Measurements from ENCODE around the gene FGB.

Gene FGB

GRCh38 chr4:154578919-154579318 is 16.1 kb downstream of the FGB start:
- Histone ChIP-seq H3K9me3 (ENCODE audit: severe bottlenecking) (no peaks in the 10 kb centered on the region), H3K36me3 (no peaks in the 10 kb centered on the region), H3K4me3 (ENCODE audit: low read depth, low read length) (no peak overlapping the region), H3K27ac (no peak overlapping the region), H3K27me3 (ENCODE audit: insufficient read depth, low read depth, severe bottlenecking) (no peaks in the 10 kb centered on the region)
- no peak for DNase-seq
- TF ChIP-seq CTCF (IDR thresholded peaks at IDR 0.05; ENCODE audit: low read depth, low read length): no peak

- H3K9me3 ChIP-seq (ENCODE audit: severe bottlenecking): no peaks in the 10 kb centered on the region
- DNase-seq: no peak
- no peak overlapping the region for H3K27ac ChIP-seq
- no peaks in the 10 kb centered on the region for H3K27me3 ChIP-seq (ENCODE audit: insufficient read depth, low read depth, severe bottlenecking)
- H3K4me3 ChIP-seq (ENCODE audit: low read depth, low read length): no peak overlapping the region
- no peak for TF ChIP-seq CTCF (IDR thresholded peaks at IDR 0.05; ENCODE audit: low read depth, low read length)
- H3K36me3 ChIP-seq: no peaks in the 10 kb centered on the region
Observed at GRCh38 chr4:154579927-154580326, 17.1 kb downstream of the FGB start.

GRCh38 chr4:154582723-154583122 is 19.9 kb downstream of the FGB start:
- TF ChIP-seq CTCF (IDR thresholded peaks at IDR 0.05; ENCODE audit: low read depth, low read length): no peak

GRCh38 chr4:154583230-154583629 is 20.4 kb downstream of the FGB start:
- H3K27ac ChIP-seq: no peak overlapping the region
- TF ChIP-seq CTCF (IDR thresholded peaks at IDR 0.05; ENCODE audit: low read depth, low read length): no peak
- H3K4me3 ChIP-seq (ENCODE audit: low read depth, low read length): no peak overlapping the region
- DNase-seq: no peak
- no peaks in the 10 kb centered on the region for H3K36me3 ChIP-seq
- H3K27me3 ChIP-seq (ENCODE audit: insufficient read depth, low read depth, severe bottlenecking): no peaks in the 10 kb centered on the region
- H3K9me3 ChIP-seq (ENCODE audit: severe bottlenecking): no peaks in the 10 kb centered on the region

More at GRCh38 chr4:154582723-154583122, 19.9 kb downstream of the FGB start:
- DNase-seq: no peak
- no peaks in the 10 kb centered on the region for H3K9me3 ChIP-seq (ENCODE audit: severe bottlenecking)
- H3K4me3 ChIP-seq (ENCODE audit: low read depth, low read length): no peak overlapping the region
- H3K27me3 ChIP-seq (ENCODE audit: insufficient read depth, low read depth, severe bottlenecking): no peaks in the 10 kb centered on the region
- H3K36me3 ChIP-seq: no peaks in the 10 kb centered on the region
- H3K27ac ChIP-seq: no peak overlapping the region

- Histone ChIP-seq H3K9me3 (ENCODE audit: severe bottlenecking) (no peaks in the 10 kb centered on the region), H3K27me3 (ENCODE audit: insufficient read depth, low read depth, severe bottlenecking) (no peaks in the 10 kb centered on the region), H3K27ac (no peak overlapping the region), H3K4me3 (ENCODE audit: low read depth, low read length) (no peak overlapping the region), H3K36me3 (no peaks in the 10 kb centered on the region)
- DNase-seq: no peak
- no peak for TF ChIP-seq CTCF (IDR thresholded peaks at IDR 0.05; ENCODE audit: low read depth, low read length)
Observed at GRCh38 chr4:154583677-154584076, 20.9 kb downstream of the FGB start.

- H3K27me3 ChIP-seq (ENCODE audit: insufficient read depth, low read depth, severe bottlenecking): no peaks in the 10 kb centered on the region
- H3K4me3 ChIP-seq (ENCODE audit: low read depth, low read length): no peak overlapping the region
- no peak for TF ChIP-seq CTCF (IDR thresholded peaks at IDR 0.05; ENCODE audit: low read depth, low read length)
- no peak overlapping the region for H3K27ac ChIP-seq
- H3K9me3 ChIP-seq (ENCODE audit: severe bottlenecking): no peaks in the 10 kb centered on the region
- DNase-seq: no peak
- H3K36me3 ChIP-seq: no peaks in the 10 kb centered on the region
Observed at GRCh38 chr4:154584259-154584658, 21.4 kb downstream of the FGB start.

Data from WERI-Rb-1 (cell line).